ENCODE results near the gene SLC7A1. TPM values are rescaled to one million over a fixed set of nuclear protein-coding genes. Genes with fewer than 3 reads are reported as not detected.

The SLC7A1 gene
- total and polyA plus RNA-seq, 2 donors (not counting 1 experiment from before 2014, with no cell fraction given), result 15.4 to 26.6 TPM

DNA sequence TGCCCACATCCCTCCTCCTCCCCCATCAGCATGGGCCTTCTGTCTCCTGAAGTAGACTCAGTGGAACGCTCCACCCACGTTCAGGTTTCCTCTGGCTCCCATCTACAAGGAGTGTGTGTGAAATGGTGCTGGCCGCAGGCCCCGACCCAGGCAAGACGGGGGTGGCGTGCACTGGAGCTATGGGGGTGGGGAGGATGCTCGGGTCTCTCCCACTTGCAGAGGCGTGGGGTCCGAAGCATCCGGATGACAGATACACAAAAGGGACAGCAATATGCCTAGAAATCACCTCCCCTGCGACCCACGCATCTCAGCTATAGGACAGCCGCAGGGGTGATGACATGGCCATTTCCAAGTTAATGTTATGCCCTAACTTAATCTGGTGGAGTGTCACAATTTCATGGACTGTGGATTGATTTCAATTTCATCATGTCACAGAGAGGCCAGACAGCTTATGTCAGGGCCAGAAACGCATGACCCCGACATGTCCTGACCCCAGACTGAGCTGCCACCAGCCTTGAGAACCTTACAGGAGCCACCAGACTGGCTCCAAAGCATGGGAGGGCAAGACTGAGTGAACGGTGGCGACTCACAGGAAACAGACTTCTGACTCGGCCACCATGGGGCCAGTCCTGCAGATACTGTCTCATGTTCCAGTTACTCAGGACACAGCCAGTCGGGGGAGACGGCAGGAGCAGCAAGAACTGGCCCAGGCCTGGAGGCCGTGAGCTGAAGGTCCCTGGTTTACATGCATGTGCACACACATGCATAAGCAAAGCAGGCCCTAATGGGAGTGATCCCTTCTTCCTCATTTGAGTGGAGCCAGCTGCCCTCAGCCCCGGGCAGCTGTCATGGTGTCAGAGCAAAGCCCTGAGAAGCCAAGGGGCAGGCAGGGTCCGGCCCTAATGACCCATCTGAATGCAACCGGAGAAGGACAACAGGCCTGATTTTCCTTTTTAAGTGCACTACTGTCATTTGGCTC, 82.2 kb downstream of the SLC7A1 start:
- Histone ChIP-seq H3K9ac (ENCODE audit: insufficient read depth, low read length) (no peak overlapping the region), H3K4me3 (replicated peaks in 1 of 4; ENCODE audit: control extremely low read depth in 1 of 4, insufficient read depth in 1 of 4, low read depth in 3 of 4, low read length in 4 of 4) (no peak overlapping the region), H3K27ac (ENCODE audit: insufficient read depth, low read length) (no peak overlapping the region), H3K4me2 (ENCODE audit: extremely low read depth, insufficient read depth, low read length) (no peak overlapping the region), H3K4me1 (ENCODE audit: control insufficient read depth, extremely low read depth, insufficient read depth, low read length) (peaks cover 3% of the 10 kb centered on the region), H3K36me3 (ENCODE audit: control insufficient read depth, insufficient read depth, low read length) (peaks cover 13% of the 10 kb centered on the region), H2AFZ (ENCODE audit: low read length) (no peak overlapping the region), H3K9me3 (ENCODE audit: control insufficient read depth, insufficient read depth, low read depth, low read length) (no peaks in the 10 kb centered on the region), H4K20me1 (ENCODE audit: control insufficient read depth, extremely low read depth, insufficient read depth, low read length) (no peaks in the 10 kb centered on the region), H3K79me2 (ENCODE audit: control insufficient read depth, insufficient read depth, low read length) (no peaks in the 10 kb centered on the region), H3K27me3 (ENCODE audit: control insufficient read depth, insufficient read depth, low read length) (no peaks in the 10 kb centered on the region)
- TF ChIP-seq, protein P1, sequence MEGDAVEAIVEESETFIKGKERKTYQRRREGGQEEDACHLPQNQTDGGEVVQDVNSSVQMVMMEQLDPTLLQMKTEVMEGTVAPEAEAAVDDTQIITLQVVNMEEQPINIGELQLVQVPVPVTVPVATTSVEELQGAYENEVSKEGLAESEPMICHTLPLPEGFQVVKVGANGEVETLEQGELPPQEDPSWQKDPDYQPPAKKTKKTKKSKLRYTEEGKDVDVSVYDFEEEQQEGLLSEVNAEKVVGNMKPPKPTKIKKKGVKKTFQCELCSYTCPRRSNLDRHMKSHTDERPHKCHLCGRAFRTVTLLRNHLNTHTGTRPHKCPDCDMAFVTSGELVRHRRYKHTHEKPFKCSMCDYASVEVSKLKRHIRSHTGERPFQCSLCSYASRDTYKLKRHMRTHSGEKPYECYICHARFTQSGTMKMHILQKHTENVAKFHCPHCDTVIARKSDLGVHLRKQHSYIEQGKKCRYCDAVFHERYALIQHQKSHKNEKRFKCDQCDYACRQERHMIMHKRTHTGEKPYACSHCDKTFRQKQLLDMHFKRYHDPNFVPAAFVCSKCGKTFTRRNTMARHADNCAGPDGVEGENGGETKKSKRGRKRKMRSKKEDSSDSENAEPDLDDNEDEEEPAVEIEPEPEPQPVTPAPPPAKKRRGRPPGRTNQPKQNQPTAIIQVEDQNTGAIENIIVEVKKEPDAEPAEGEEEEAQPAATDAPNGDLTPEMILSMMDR (conservative IDR thresholded peaks at IDR 0.05 in 1 of 2, IDR thresholded peaks at IDR 0.05 in 1 of 2; ENCODE audit: low read depth in 1 of 2, low read length in 2 of 2), result no peak
- TF ChIP-seq EZH2 (IDR thresholded peaks at IDR 0.05; ENCODE audit: low read length, missing control alignments), result no peak
- no peak for DNase-seq (ENCODE audit: low read depth in 2 of 2)

DNA sequence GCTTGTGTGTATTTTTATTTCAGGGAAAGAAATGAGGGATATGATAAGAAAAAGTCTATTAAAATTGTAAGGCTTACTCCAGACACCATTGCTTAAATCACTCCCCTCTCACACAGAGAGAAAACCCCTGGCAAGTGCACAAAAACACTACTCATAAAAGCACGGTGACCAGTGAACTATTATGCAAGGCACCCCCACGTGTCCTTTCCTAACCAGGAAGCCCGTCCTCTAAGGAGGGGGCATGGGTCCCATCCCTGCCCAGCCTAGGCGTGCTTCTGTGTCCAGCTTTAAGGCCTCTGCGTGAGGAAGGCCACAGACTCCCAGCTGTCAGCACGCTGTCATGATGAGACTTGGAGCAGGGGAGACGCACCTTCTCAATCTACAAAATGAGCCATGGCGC, 83.5 kb downstream of the SLC7A1 start:
- Histone ChIP-seq H3K4me1 (ENCODE audit: control insufficient read depth, extremely low read depth, insufficient read depth, low read length) (peaks cover 3% of the 10 kb centered on the region), H3K9ac (ENCODE audit: insufficient read depth, low read length) (no peak overlapping the region), H3K9me3 (ENCODE audit: control insufficient read depth, insufficient read depth, low read depth, low read length) (no peaks in the 10 kb centered on the region), H3K27me3 (ENCODE audit: control insufficient read depth, insufficient read depth, low read length) (no peaks in the 10 kb centered on the region), H3K36me3 (ENCODE audit: control insufficient read depth, insufficient read depth, low read length) (peaks cover 11% of the 10 kb centered on the region), H3K4me3 (replicated peaks in 1 of 4; ENCODE audit: control extremely low read depth in 1 of 4, insufficient read depth in 1 of 4, low read depth in 3 of 4, low read length in 4 of 4) (no peak overlapping the region), H3K27ac (ENCODE audit: insufficient read depth, low read length) (no peak overlapping the region), H4K20me1 (ENCODE audit: control insufficient read depth, extremely low read depth, insufficient read depth, low read length) (no peaks in the 10 kb centered on the region), H2AFZ (ENCODE audit: low read length) (no peak overlapping the region), H3K79me2 (ENCODE audit: control insufficient read depth, insufficient read depth, low read length) (no peaks in the 10 kb centered on the region), H3K4me2 (ENCODE audit: extremely low read depth, insufficient read depth, low read length) (no peak overlapping the region)
- no peak for TF ChIP-seq EZH2 (IDR thresholded peaks at IDR 0.05; ENCODE audit: low read length, missing control alignments)
- TF ChIP-seq, protein P1 (conservative IDR thresholded peaks at IDR 0.05 in 1 of 2, IDR thresholded peaks at IDR 0.05 in 1 of 2; ENCODE audit: low read depth in 1 of 2, low read length in 2 of 2), result no peak
- peak; percentile 63 to 74 for DNase-seq (ENCODE audit: low read depth in 2 of 2)

DNA sequence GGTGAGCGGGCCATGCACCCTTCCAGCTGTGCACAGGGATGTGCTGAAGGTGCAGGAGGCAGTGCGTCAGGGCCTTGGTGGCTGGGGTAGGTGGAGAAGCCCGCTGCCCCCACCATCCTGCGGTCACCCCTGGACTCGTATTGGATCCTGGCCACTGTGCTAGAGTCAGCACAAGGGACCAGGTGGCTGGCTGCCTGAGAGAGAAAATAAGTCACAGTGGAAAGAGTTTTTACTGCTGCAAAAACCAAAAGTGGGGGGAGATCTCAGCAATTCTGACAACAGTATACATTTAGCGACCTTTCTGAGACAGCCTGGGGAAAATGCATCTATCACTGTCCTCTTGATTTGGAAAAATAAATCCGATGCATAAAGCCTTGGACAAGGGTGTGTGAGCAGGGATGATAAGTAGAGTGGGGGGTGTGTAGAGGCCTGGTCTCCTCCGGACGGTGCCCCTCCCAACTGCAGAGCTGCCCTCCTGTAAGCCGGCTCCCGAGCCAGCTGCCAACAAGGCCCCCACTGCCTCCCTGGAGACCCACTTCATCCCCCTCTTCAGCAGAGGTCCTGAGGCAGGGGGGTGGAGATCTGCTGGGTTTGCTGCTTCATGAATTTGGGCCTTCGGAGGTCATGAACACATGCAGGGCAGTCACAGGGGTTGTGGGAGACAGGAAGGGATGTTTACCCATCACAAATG, 84.2 kb downstream of the SLC7A1 start:
- H3K9ac ChIP-seq (ENCODE audit: insufficient read depth, low read length), result no peak overlapping the region

More for the DNA sequence above, 84.2 kb downstream of the SLC7A1 start:
- no peaks in the 10 kb centered on the region for H3K79me2 ChIP-seq (ENCODE audit: control insufficient read depth, insufficient read depth, low read length)
- H4K20me1 ChIP-seq (ENCODE audit: control insufficient read depth, extremely low read depth, insufficient read depth, low read length), result no peaks in the 10 kb centered on the region
- no peak overlapping the region for H3K27ac ChIP-seq (ENCODE audit: insufficient read depth, low read length)
- peaks cover 7% of the 10 kb centered on the region for H3K36me3 ChIP-seq (ENCODE audit: control insufficient read depth, insufficient read depth, low read length)
- no peak overlapping the region for H2AFZ ChIP-seq (ENCODE audit: low read length)
- no peak for TF ChIP-seq EZH2 (IDR thresholded peaks at IDR 0.05; ENCODE audit: low read length, missing control alignments)
- TF ChIP-seq, protein P1 (conservative IDR thresholded peaks at IDR 0.05 in 1 of 2, IDR thresholded peaks at IDR 0.05 in 1 of 2; ENCODE audit: low read depth in 1 of 2, low read length in 2 of 2), result no peak
- peak in 1 of 2 donors; percentile 58 for DNase-seq (ENCODE audit: low read depth in 2 of 2)
- no peaks in the 10 kb centered on the region for H3K27me3 ChIP-seq (ENCODE audit: control insufficient read depth, insufficient read depth, low read length)
- no peaks in the 10 kb centered on the region for H3K9me3 ChIP-seq (ENCODE audit: control insufficient read depth, insufficient read depth, low read depth, low read length)
- peaks cover 3% of the 10 kb centered on the region for H3K4me1 ChIP-seq (ENCODE audit: control insufficient read depth, extremely low read depth, insufficient read depth, low read length)
- H3K4me2 ChIP-seq (ENCODE audit: extremely low read depth, insufficient read depth, low read length), result no peak overlapping the region
- H3K4me3 ChIP-seq (replicated peaks in 1 of 4; ENCODE audit: control extremely low read depth in 1 of 4, insufficient read depth in 1 of 4, low read depth in 3 of 4, low read length in 4 of 4), result no peak overlapping the region

Measured in fibroblast of lung (primary cell).